SU-DHL-6 (cell line): ENCODE results near the gene TM4SF18.

Experiments
- H2AFZ ChIP-seq: fragments of 200-600 bp; sonication (generic); 2 replicates; pipeline ENCODE4 v1.6.1; 2014; ENCODE audit warnings: low read depth, mild to moderate bottlenecking, moderate library complexity, mixed read lengths, antibody characterized with exemption, low read length; ENCODE audit not compliant: severe bottlenecking
- H3F3A ChIP-seq: fragments of 200-600 bp; shearing (Covaris generic); 2 replicates; pipeline ENCODE4 v1.6.0; 2016; ENCODE audit warnings: antibody characterized with exemption, mild to moderate bottlenecking; ENCODE audit not compliant: insufficient read depth
- H3K27ac ChIP-seq: fragments of 200-600 bp; sonication (generic); 2 replicates; pipeline ENCODE4 v1.5.1; 2016; ENCODE audit warnings: low read depth, mild to moderate bottlenecking, low read length, moderate library complexity, mixed read lengths
- H3K27me3 ChIP-seq: fragments of 200-600 bp; sonication (generic), shearing (Covaris generic); 2 replicates; pipeline ENCODE4 v1.6.0; 2014; ENCODE audit warnings: mild to moderate bottlenecking, low read length
- H3K36me3 ChIP-seq: fragments of 200-600 bp; sonication (generic); 2 replicates; pipeline ENCODE4 v1.6.1; 2014; ENCODE audit warnings: mild to moderate bottlenecking, low read length, mixed read lengths
- H3K4me2 ChIP-seq: fragments of 300-600, 200-600 bp; shearing (Covaris generic), sonication (generic); 2 replicates; pipeline ENCODE4 v1.6.0; 2014; ENCODE audit warnings: low read length, low read depth, mild to moderate bottlenecking; ENCODE audit not compliant: poor library complexity, severe bottlenecking
- H3K4me3 ChIP-seq: fragments of 200-600 bp; sonication (generic); 2 replicates; pipeline ENCODE4 v1.5.1; 2014; ENCODE audit warnings: antibody characterized with exemption, low read length, mild to moderate bottlenecking, mixed read lengths; ENCODE audit not compliant: insufficient read depth, poor library complexity, severe bottlenecking
- H3K79me2 ChIP-seq: fragments of 200-600 bp; sonication (generic); 2 replicates; pipeline ENCODE4 v1.6.1; 2014; ENCODE audit warnings: mild to moderate bottlenecking, low read length, moderate library complexity; ENCODE audit not compliant: insufficient read depth
- H3K9ac ChIP-seq: fragments of 200-600 bp; sonication (generic); 2 replicates; pipeline ENCODE4 v1.7.0; 2014; ENCODE audit warnings: mild to moderate bottlenecking, low read length
- H3K9me2 ChIP-seq: fragments of 200-600 bp; sonication (generic); replicated peaks from 2 replicates; pipeline ENCODE4 v1.6.1; 2014; ENCODE audit warnings: low read length; ENCODE audit not compliant: insufficient read depth
- H3K9me3 ChIP-seq: fragments of 200-600 bp; sonication (generic); 2 replicates; pipeline ENCODE4 v1.6.1; 2014; ENCODE audit warnings: low read length, mixed read lengths; ENCODE audit not compliant: insufficient read depth
- H4K20me1 ChIP-seq: fragments of 200-600 bp; sonication (generic); 2 replicates; pipeline ENCODE4 v1.6.1; 2014; ENCODE audit warnings: low read depth, mild to moderate bottlenecking, antibody characterized with exemption, low read length, moderate library complexity, mixed read lengths
- CTCF ChIP-seq: fragments of 200-600 bp; sonication (generic); IDR thresholded peaks from one replicate; pipeline ENCODE4 v1.5.1; 2017; ENCODE audit warnings: antibody characterized with exemption, mild to moderate bottlenecking, low read length, moderate library complexity; ENCODE audit not compliant: insufficient read depth, poor library complexity, severe bottlenecking
- EZH2phosphoT487 ChIP-seq: fragments of 200-600 bp; sonication (generic), shearing (Covaris generic); conservative IDR thresholded peaks from 2 replicates; pipeline ENCODE4 v1.6.1; 2018; ENCODE audit warnings: mild to moderate bottlenecking, antibody characterized with exemption, low read length, moderate library complexity, mixed read lengths

Gene TM4SF18

GRCh38 chr3:149321136-149321535 is 12.3 kb downstream of the TM4SF18 start:
- Histone ChIP-seq H3K27me3 (no peaks in the 10 kb centered on the region), H3K9me3 (no peaks in the 10 kb centered on the region), H3K36me3 (no peaks in the 10 kb centered on the region), H2AFZ (no peak overlapping the region), H3K9me2 (no peaks in the 10 kb centered on the region), H3K9ac (no peak overlapping the region), H3K79me2 (no peaks in the 10 kb centered on the region), H3F3A (no peaks in the 10 kb centered on the region), H3K4me3 (no peak overlapping the region), H4K20me1 (no peaks in the 10 kb centered on the region), H3K27ac (no peak overlapping the region), H3K4me2 (no peak overlapping the region)
- TF ChIP-seq EZH2phosphoT487 (no peak), CTCF (no peak)

GRCh38 chr3:149319750-149320149 is 13.7 kb downstream of the TM4SF18 start:
- H3K79me2 ChIP-seq, result no peaks in the 10 kb centered on the region
- H3K4me2 ChIP-seq, result no peak overlapping the region
- no peaks in the 10 kb centered on the region for H3K27me3 ChIP-seq
- no peak for TF ChIP-seq EZH2phosphoT487
- no peak for TF ChIP-seq CTCF
- no peak overlapping the region for H3K27ac ChIP-seq
- H3F3A ChIP-seq, result no peaks in the 10 kb centered on the region
- no peak overlapping the region for H3K4me3 ChIP-seq
- H3K9me2 ChIP-seq, result no peaks in the 10 kb centered on the region
- H3K9ac ChIP-seq, result no peak overlapping the region
- no peaks in the 10 kb centered on the region for H3K9me3 ChIP-seq
- H4K20me1 ChIP-seq, result no peaks in the 10 kb centered on the region
- no peak overlapping the region for H2AFZ ChIP-seq
- H3K36me3 ChIP-seq, result no peaks in the 10 kb centered on the region

GRCh38 chr3:149317072-149317471 is 16.4 kb downstream of the TM4SF18 start:
- Histone ChIP-seq H3K9me2 (no peaks in the 10 kb centered on the region), H3K27ac (no peak overlapping the region), H3K36me3 (no peaks in the 10 kb centered on the region), H3K4me3 (no peak overlapping the region), H4K20me1 (no peaks in the 10 kb centered on the region), H2AFZ (no peak overlapping the region), H3K79me2 (no peaks in the 10 kb centered on the region), H3F3A (no peaks in the 10 kb centered on the region), H3K4me2 (no peak overlapping the region), H3K9ac (no peak overlapping the region), H3K9me3 (no peaks in the 10 kb centered on the region), H3K27me3 (no peaks in the 10 kb centered on the region)
- TF ChIP-seq CTCF, result no peak
- TF ChIP-seq EZH2phosphoT487, result no peak

- no peak overlapping the region for H2AFZ ChIP-seq
- no peaks in the 10 kb centered on the region for H4K20me1 ChIP-seq
- H3K27ac ChIP-seq, result no peak overlapping the region
- no peaks in the 10 kb centered on the region for H3K27me3 ChIP-seq
- H3K9me2 ChIP-seq, result no peaks in the 10 kb centered on the region
- H3K79me2 ChIP-seq, result no peaks in the 10 kb centered on the region
- H3K9me3 ChIP-seq, result no peaks in the 10 kb centered on the region
- H3K4me2 ChIP-seq, result no peak overlapping the region
- no peaks in the 10 kb centered on the region for H3F3A ChIP-seq
- no peak overlapping the region for H3K4me3 ChIP-seq
- H3K9ac ChIP-seq, result no peak overlapping the region
- H3K36me3 ChIP-seq, result no peaks in the 10 kb centered on the region
- TF ChIP-seq EZH2phosphoT487 (no peak), CTCF (no peak)
These were observed 17.0 kb downstream of the TM4SF18 start for GRCh38 chr3:149316437-149316836.
